Liver (tissue), 9 donors: Measurements from ENCODE around the gene EGFR. TPM values are rescaled to one million over a fixed set of nuclear protein-coding genes. Genes with fewer than 3 reads are reported as not detected.

Experiments
- DNase-seq: peaks from one replicate; pipeline ENCODE4 v3.0.0-alpha.2; 2017; ENCODE audit warnings: low spot score
- H3K27ac ChIP-seq, 2 donors: one replicate each; pipeline ENCODE4 v1.7.0; 2013; ENCODE audit warnings: inconsistent platforms in 2 of 2, low read length in 2 of 2, control low read depth in 1 of 2, low read depth in 1 of 2, mild to moderate bottlenecking in 1 of 2
- H3K27me3 ChIP-seq, 4 donors: one replicate each; pipeline versions ENCODE4 v1.6.1 to v1.7.0; 2013; ENCODE audit warnings: low read length in 3 of 4, inconsistent platforms in 1 of 4, mild to moderate bottlenecking in 1 of 4, moderate library complexity in 1 of 4; ENCODE audit not compliant: control insufficient read depth in 4 of 4, insufficient read depth in 4 of 4
- H3K36me3 ChIP-seq, 4 donors: one replicate each; pipeline versions ENCODE4 v1.6.1 to v1.7.0; 2013; ENCODE audit warnings: low read length in 3 of 4, mild to moderate bottlenecking in 3 of 4, low read depth in 1 of 4, moderate library complexity in 1 of 4; ENCODE audit not compliant: control insufficient read depth in 4 of 4, insufficient read depth in 3 of 4
- H3K4me1 ChIP-seq, 4 donors: one replicate each; pipeline versions ENCODE4 v1.6.1 to v1.7.0; 2013; ENCODE audit warnings: low read length in 3 of 4, mild to moderate bottlenecking in 3 of 4, moderate library complexity in 1 of 4; ENCODE audit not compliant: control insufficient read depth in 4 of 4, insufficient read depth in 4 of 4
- H3K4me3 ChIP-seq, 3 donors: one replicate each; pipeline versions ENCODE4 v1.6.1 to v1.7.0; 2013; ENCODE audit warnings: low read length in 3 of 3, control low read depth in 1 of 3, low read depth in 1 of 3, mild to moderate bottlenecking in 1 of 3
- H3K9ac ChIP-seq, 2 donors: one replicate each; pipeline ENCODE4 v1.7.0; 2013; ENCODE audit warnings: low read length in 2 of 2, mild to moderate bottlenecking in 2 of 2, moderate library complexity in 2 of 2, control low read depth in 1 of 2, low read depth in 1 of 2
- H3K9me3 ChIP-seq, 4 donors: one replicate each; pipeline versions ENCODE4 v1.6.1 to v1.7.0; 2013; ENCODE audit warnings: low read length in 3 of 4; ENCODE audit not compliant: control insufficient read depth in 4 of 4
- ATF3 ChIP-seq: IDR thresholded peaks from 2 replicates; pipeline ENCODE4 v1.6.1; 2016; ENCODE audit warnings: antibody characterized with exemption
- CTCF ChIP-seq: fragments of 150-350 bp; IDR thresholded peaks from 2 replicates; pipeline ENCODE4 v1.5.1; 2017; ENCODE audit warnings: improper control_type of control experiment, low read depth, low read length; ENCODE audit not compliant: missing input control
- EGR1 ChIP-seq, 2 donors: IDR thresholded peaks; 2 replicates each; pipeline ENCODE4 v1.6.1; 2016 to 2018; ENCODE audit warnings: antibody characterized with exemption in 2 of 2, low read depth in 2 of 2
- FOXA1 ChIP-seq: IDR thresholded peaks from 2 replicates; pipeline ENCODE4 v1.6.1; 2016; ENCODE audit warnings: antibody characterized with exemption
- FOXA2 ChIP-seq: IDR thresholded peaks from 2 replicates; pipeline ENCODE4 v1.6.1; 2016; ENCODE audit warnings: antibody characterized with exemption
- GABPA ChIP-seq, 2 donors: IDR thresholded peaks in 1 of 2; conservative IDR thresholded peaks in 1 of 2; 2 replicates each; pipeline ENCODE4 v1.6.1; 2016; ENCODE audit warnings: antibody characterized with exemption in 2 of 2, mild to moderate bottlenecking in 1 of 2, moderate library complexity in 1 of 2
- HNF4A ChIP-seq, 2 donors: conservative IDR thresholded peaks; 2 replicates each; pipeline ENCODE4 v1.6.1; 2016; ENCODE audit warnings: antibody characterized with exemption in 2 of 2, mild to moderate bottlenecking in 2 of 2
- HNF4G ChIP-seq: IDR thresholded peaks from 2 replicates; pipeline ENCODE4 v1.6.1; 2016; ENCODE audit warnings: antibody characterized with exemption
- JUND ChIP-seq, 2 donors: IDR thresholded peaks; 2 replicates each; pipeline ENCODE4 v1.6.1; 2016; ENCODE audit warnings: antibody characterized with exemption in 2 of 2
- MAX ChIP-seq: IDR thresholded peaks from 2 replicates; pipeline ENCODE4 v1.6.1; 2016; ENCODE audit warnings: antibody characterized with exemption
- NR2F2 ChIP-seq: IDR thresholded peaks from 2 replicates; pipeline ENCODE4 v1.6.1; 2016; ENCODE audit warnings: antibody characterized with exemption
- RAD21 ChIP-seq, 2 donors: IDR thresholded peaks; 2 replicates each; pipeline ENCODE4 v1.6.1; 2016; ENCODE audit warnings: antibody characterized with exemption in 2 of 2, mild to moderate bottlenecking in 2 of 2
- REST ChIP-seq: IDR thresholded peaks from 2 replicates; pipeline ENCODE4 v1.6.1; 2016; ENCODE audit warnings: antibody characterized with exemption, mild to moderate bottlenecking
- RXRA ChIP-seq, 2 donors: IDR thresholded peaks; 2 replicates each; pipeline ENCODE4 v1.6.1; 2017 to 2018; ENCODE audit warnings: antibody characterized with exemption in 2 of 2, mild to moderate bottlenecking in 1 of 2
- TAF1 ChIP-seq: conservative IDR thresholded peaks from 2 replicates; pipeline ENCODE4 v1.6.1; 2016; ENCODE audit warnings: antibody characterized with exemption, mild to moderate bottlenecking
- YY1 ChIP-seq: IDR thresholded peaks from 2 replicates; pipeline ENCODE4 v1.6.1; 2016; ENCODE audit warnings: antibody characterized with exemption, mild to moderate bottlenecking
- ZBTB33 ChIP-seq: IDR thresholded peaks from 2 replicates; pipeline ENCODE4 v1.6.1; 2016; ENCODE audit warnings: antibody characterized with exemption
- WGBS: extraction: QIAGEN DNeasy Blood & Tissue Kit; methylation state at CpG from one replicate; pipeline ENCODE4 v1.1.7; 2013; 5-methylcytosine and 5-hydroxymethylcytosine counted together
- polyA plus RNA-seq, 2 donors: library from polyadenylated mRNA; stranded (reverse) in 1 of 2; unstranded in 1 of 2; fragments of 200-250 nt in 1 of 2; fragments of >200 nt in 1 of 2; fragmentation: Nextera tagmentation in 1 of 2; extraction: Ambion mirVana in 1 of 2; gene quantifications; one replicate each; pipeline versions ENCODE4 v1.2.1 to v1.2.3, GENCODE V29; 2013 to 2015
- total RNA-seq, 2 donors: library from RNA; depleted of rRNA; stranded (reverse); fragments of >200 nt; gene quantifications; one replicate each; pipeline ENCODE4 v1.2.3, GENCODE V29; 2014
- donor health status: healthy.
- donor health status: healthy.
- donor health status: healthy.
- donor health status: healthy.
- donor health status: healthy.

The EGFR gene
- total and polyA plus RNA-seq, 4 donors, result 22.6 to 37.0 (median 27.7) TPM

- TF ChIP-seq HNF4A (conservative IDR thresholded peaks at IDR 0.05) (no peak), YY1 (no peak), HNF4G (no peak), FOXA2 (no peak), ATF3 (no peak), MAX (no peak), FOXA1 (no peak), REST (no peak), JUND (IDR thresholded peaks at IDR 0.05) (no peak), ZBTB33 (no peak), TAF1 (no peak)
- no peak overlapping the region for H3K9ac ChIP-seq
- 69% methylated on average over 4 of the region's 4 CpGs for WGBS
Measured at GRCh38 chr7:54989453-54990225, 29.2 kb upstream of the EGFR start.

GRCh38 chr7:54991341-54991740 lies 27.5 kb upstream of the EGFR start:
- WGBS, result 94% methylated on average over 13 of the region's 13 CpGs
- TF ChIP-seq EGR1 (IDR thresholded peaks at IDR 0.05; ENCODE audit: low read depth in 2 of 2) (no peak), FOXA1 (no peak), ZBTB33 (no peak), HNF4G (no peak), RXRA (IDR thresholded peaks at IDR 0.05) (no peak), MAX (no peak), TAF1 (no peak), JUND (IDR thresholded peaks at IDR 0.05) (no peak), NR2F2 (no peak), RAD21 (IDR thresholded peaks at IDR 0.05) (no peak), GABPA (IDR thresholded peaks at IDR 0.05 in 1 of 2, conservative IDR thresholded peaks at IDR 0.05 in 1 of 2) (no peak), REST (no peak), CTCF (no peak)

More at GRCh38 chr7:54989453-54990225, 29.2 kb upstream of the EGFR start:
- no peak for DNase-seq
- Histone ChIP-seq H3K4me1 (peaks cover 4 to 30% (median 25%) of the 10 kb centered on the region in 4 donors), H3K4me3 (no peak overlapping the region), H3K36me3 (no peaks in the 10 kb centered on the region), H3K27me3 (no peaks in the 10 kb centered on the region), H3K9me3 (no peaks in the 10 kb centered on the region), H3K27ac (no peak overlapping the region)

More at GRCh38 chr7:54991341-54991740, 27.5 kb upstream of the EGFR start:
- no peaks in the 10 kb centered on the region for H3K27me3 ChIP-seq
- H3K4me1 ChIP-seq, result peaks cover 4 to 30% (median 24%) of the 10 kb centered on the region in 4 donors
- no peak overlapping the region for H3K27ac ChIP-seq
- no peak overlapping the region for H3K4me3 ChIP-seq
- H3K36me3 ChIP-seq, result no peaks in the 10 kb centered on the region
- no peak for DNase-seq
- H3K9ac ChIP-seq, result no peak overlapping the region
- H3K9me3 ChIP-seq, result no peaks in the 10 kb centered on the region
